ENCODE data around the gene SLC39A3.

Gene SLC39A3

GRCh38 chr19:2700660-2701360, 39.0 kb downstream of the SLC39A3 start:
- no peak for FAIRE-seq

GRCh38 chr19:2699413-2700140, 40.2 kb downstream of the SLC39A3 start:
- no peak for FAIRE-seq

- no peak for FAIRE-seq
Observed at GRCh38 chr19:2694196-2694595, 45.6 kb downstream of the SLC39A3 start.

- no peak for FAIRE-seq
Observed at GRCh38 chr19:2693492-2694160, 46.2 kb downstream of the SLC39A3 start.

GRCh38 chr19:2691951-2692350, 47.9 kb downstream of the SLC39A3 start:
- no peak for FAIRE-seq

- FAIRE-seq: no peak
Observed at GRCh38 chr19:2690856-2691255, 49.0 kb downstream of the SLC39A3 start.

- FAIRE-seq: no peak
Observed at GRCh38 chr19:2686360-2686759, 53.5 kb downstream of the SLC39A3 start.

- no peak for FAIRE-seq
Observed at GRCh38 chr19:2685204-2685704, 54.6 kb downstream of the SLC39A3 start.

- FAIRE-seq: no peak
Observed at GRCh38 chr19:2683430-2684003, 56.3 kb downstream of the SLC39A3 start.

Data from islet of Langerhans (tissue), 1 donor.